Stimulated activated CD4-positive, alpha-beta T cell treated with anti-CD3 and anti-CD28 coated beads, Interleukin-4, amount 100 ng/mL, for 24 hours (primary cell): ENCODE measurements around the gene ZNF423.
"Not testable (repeated sequence)": the region's sequence is repeated elsewhere in the genome, so short reads cannot be mapped to it uniquely, and the experiment has no call there.

ENCODE experiments used
- DNase-seq: peaks from one replicate; pipeline ENCODE4 v3.0.0-alpha.2; 2020

Gene ZNF423

DNA sequence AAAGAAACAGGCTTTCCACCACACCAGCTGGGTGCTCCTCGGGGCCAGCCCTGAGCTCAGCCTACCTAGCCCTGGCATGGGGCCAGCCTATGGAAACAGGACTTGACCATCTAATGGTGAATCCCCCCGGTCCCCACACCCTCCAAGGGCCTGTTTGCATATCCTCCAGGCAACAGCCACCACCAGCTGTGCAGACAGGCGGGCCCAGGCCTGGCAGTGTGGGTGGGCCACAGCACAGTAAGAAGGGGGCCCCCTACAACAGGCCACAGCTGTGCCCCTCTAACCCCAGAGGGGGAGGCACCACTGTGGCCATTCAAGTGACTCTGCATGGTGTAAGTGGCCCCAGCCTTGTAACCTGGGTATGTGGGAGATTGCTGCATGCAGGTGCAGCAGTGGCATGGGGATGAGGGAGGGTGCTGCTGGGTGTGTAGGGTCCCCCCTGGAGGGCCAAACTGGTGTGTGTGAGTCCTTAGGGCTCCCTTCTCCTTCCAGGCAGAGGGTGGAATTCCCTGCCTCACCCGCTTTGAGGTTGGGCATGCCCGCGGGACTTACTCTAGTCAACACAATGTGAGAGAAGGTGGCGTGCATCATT is 334.1 kb downstream of the ZNF423 start:
- no peak for DNase-seq

GRCh38 chr16:49520492-49521038 is 335.3 kb downstream of the ZNF423 start:
- DNase-seq = no peak

DNA sequence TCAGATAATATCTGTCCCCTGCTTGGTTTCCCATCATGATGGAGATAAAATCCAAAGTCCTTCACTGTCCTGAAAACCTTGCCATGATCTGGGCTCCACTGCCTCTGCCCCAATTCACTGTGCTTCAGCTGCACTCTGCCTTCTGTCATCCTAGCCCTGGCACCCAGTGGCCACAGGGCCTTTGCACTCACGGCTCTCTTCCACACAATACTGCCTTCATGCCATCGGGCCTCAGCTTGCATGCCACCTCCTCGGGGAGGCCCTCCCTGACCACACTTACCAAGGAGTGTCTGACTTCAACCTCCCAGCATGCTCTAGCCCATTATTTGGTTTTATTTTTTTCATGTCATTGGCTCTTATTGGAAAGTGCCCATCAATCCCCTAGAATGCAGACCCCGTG is 336.2 kb downstream of the ZNF423 start:
- DNase-seq = no peak

DNA sequence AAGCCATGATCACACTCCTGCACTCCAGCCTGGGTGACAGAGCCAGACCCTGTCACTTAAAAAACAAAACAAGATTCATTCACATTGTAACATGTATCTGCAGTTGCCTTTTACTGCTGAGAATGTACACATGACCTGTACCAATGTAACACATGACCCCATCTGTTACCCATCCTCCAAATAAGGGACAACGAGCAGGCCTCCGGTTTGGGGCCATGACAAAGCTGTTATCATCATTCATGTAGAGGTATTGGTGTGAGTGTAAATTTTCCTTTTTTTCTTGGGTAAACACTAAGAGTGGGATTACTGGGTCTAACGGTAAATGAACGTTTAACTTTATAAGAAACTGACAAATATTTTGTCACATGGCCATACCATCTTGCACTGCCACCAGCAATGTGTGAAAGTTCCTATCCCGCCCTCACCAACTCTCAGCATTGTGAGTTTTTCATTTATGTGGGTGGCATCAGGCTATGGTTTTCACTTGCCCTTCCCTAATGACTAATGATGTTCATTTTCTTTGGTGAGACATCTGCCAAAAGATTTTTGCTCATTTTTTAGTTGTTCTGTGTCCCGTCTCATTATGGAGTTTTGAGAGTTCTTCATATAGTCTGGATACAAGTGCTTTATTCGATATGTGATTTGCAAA is 336.8 kb downstream of the ZNF423 start:
- no peak for DNase-seq

GRCh38 chr16:49516382-49517036 is 339.4 kb downstream of the ZNF423 start:
- no peak for DNase-seq

DNA sequence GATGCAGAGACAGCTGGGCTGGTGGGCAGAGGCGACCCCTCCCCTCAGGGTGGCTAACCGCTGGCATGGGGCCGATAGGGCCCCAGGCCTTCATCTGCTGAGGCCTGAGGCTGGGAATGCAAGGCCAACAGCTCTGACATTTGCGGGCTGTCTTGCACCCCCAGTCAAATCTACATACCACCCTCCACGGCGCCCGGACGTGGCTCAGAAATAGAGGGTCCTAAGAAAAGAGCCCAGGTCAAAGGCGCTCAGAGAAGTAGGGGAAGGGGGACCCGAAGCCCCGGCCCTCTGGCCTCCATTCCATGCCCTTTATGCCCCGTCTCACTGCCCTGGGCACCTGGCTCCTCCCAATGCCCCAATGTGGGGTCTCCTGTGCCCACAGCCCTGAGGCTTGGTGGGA is 340.1 kb downstream of the ZNF423 start:
- no peak for DNase-seq

GRCh38 chr16:49515016-49515565 is 340.8 kb downstream of the ZNF423 start:
- DNase-seq = no peak

DNA sequence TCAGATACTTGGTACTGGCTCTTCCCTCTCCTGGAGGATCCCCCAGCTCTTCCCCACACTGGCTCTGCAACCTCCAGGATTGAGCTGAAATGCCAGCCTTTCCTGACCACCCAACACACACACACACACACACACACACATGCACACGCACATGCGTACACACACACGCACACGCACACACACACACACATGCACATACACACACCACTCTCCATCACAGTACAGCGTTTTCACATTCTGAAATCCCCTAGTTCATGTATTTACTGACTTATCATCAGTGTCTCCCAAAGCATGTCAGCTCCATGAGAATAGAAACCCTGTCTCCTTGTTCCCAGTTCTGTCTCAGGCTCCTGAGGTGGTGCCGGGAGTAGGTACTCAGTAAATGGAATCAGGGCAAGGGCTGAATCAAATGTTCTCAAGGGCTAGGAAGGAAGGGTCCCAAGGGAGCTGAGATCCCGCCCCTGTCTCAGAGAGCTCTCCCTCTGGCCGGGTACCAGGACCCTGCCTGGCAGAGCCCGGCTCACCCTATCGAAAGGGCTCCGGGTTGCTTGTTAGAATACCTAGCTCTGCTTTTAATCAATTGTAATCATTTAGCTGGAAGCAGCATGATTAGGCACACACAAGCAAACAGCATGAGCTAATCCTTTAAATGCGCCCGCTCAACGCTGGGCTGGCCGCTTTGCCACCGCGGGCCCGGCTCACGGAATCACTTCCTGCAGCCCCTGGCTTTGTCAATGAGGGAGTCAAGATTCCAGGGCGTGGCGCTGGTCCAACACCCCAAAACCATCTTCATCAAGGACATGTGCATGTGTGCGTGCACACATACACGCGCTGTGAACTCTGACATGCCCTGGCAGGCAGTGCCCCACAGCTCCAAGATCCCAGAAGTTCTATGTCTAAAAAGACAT is 341.6 kb downstream of the ZNF423 start:
- no peak for DNase-seq

DNA sequence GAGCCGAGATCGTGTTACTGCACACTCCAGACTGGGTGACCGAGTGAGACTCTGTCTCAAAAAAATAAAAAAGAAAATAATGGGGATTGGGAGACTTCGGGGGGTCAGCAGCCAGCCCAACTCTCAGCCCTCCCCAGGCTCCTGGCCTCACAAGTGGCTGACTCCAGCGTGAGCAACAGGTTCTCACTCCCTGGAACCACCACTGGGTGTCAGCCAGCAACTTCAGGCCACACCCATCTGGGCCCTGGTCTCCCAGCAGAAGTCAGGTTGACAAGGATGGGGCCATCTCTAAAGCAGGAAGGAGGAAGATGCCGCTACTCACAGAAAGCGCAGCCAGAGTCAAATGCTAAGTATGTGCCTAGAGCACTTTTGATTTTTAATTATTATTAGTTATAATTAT is 342.9 kb downstream of the ZNF423 start:
- no peak for DNase-seq

DNA sequence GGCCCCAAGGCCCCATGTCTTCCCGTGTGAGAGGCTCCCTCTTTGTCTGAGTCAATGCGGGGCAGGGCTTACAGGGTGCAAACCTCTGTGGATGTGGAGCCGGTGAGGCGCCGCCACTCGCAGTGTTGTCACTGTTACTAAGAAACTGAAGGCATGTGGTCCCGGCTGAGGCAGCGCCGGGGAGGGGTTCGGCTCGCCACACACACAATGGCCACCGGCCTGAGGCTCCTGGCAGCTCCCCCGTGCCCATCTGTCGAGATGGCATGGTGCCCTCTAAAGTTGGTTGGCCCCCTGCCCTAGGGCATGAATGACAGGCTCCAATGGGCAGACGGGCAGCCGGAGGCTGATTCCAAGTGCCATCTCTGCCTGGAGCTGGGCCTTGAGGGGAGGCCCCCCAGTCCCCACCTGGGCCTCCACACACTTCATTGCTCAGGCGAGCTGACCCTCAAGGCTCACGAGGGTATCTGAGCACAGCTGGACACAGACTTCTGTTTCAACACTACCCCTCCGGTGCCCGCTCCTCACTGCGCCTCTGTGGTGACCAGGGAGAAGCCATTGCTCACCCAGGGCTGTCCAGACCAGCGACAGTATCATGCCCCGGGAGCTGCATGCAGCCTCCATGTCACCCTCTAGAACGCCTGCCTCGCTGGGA is 345.1 kb downstream of the ZNF423 start:
- DNase-seq = no peak

DNA sequence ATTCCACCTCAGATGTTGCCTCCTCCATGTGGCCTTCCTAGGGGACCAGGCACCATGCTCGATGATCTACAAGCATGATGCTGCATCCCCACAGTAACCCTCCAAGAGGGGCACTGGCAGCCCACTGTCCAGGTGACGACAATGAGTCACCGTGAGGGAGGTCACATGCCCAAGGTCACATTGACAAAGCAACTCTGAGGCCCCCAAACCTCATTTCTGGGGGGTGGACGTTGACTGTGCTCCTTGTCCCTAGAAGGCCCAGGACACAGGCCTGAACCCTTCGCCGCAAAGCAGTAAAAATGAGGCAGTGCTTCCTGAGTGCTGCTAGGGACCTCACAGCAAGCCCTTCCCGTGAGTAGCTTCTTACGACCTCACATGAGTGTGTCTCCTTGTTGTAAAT is 345.8 kb downstream of the ZNF423 start:
- DNase-seq = no peak

DNA sequence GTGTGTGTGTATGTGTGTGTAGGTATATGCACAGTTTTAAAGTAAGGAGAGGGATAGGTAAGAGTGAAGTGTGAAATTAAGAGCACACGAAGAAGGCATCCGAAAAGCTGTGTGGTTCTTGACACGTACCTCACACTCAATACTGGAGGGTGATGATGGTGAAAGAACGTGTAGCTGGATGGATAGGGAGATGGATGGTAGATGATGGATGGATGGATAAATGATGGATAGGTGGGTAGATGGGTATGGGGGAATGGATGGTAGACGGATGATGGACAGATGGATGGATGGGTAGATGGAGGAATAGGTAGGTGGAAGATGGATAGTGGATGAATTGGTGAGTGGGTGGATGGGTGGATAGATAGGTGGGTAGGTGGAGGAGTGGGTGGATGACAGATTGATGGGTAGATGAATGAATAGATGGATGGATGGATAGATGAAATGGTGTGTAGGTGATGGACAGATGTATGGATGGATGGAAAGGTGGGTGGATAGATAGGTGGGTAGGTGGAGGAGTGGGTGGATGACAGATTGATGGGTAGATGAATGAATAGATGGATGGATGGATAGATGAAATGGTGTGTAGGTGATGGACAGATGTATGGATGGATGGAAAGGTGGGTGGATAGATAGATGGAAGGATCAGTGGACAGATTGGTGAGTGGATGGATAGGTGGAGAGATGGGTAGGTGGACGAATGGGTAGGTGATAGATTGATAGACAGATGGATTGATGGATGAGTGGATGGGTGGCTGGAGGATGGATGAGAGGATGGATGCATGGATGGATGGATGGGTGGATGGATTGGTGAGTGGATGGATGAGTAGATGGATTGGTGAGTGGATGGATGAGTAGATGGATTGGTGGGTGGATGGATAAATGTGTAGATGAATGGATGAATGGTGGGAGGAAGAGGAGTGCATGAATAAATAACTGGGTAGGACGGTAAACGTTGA is 349.6 kb downstream of the ZNF423 start:
- DNase-seq = not testable (repeated sequence)

- DNase-seq = no peak
Observed at GRCh38 chr16:49505556-49505955, 350.4 kb downstream of the ZNF423 start.

- no peak for DNase-seq
Observed at GRCh38 chr16:49504626-49505025, 351.3 kb downstream of the ZNF423 start.

DNA sequence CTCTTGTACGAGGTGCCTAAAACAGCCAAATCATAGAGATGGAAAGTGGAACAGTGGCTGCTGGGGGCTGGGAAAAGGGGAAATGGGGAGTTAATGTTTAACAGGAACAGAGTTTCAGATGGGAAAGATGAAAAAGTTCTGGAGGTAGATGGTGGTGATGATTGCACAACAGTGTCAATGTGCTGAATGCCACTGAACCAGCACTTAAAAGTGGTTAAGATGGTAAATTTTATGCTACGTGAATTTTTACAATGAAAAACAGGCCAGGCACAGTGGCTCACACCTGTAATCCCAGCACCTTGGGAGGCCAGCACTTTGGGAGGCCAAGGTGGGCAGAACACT is 351.9 kb downstream of the ZNF423 start:
- no peak for DNase-seq

GRCh38 chr16:49503256-49504022 is 352.5 kb downstream of the ZNF423 start:
- DNase-seq = no peak

DNA sequence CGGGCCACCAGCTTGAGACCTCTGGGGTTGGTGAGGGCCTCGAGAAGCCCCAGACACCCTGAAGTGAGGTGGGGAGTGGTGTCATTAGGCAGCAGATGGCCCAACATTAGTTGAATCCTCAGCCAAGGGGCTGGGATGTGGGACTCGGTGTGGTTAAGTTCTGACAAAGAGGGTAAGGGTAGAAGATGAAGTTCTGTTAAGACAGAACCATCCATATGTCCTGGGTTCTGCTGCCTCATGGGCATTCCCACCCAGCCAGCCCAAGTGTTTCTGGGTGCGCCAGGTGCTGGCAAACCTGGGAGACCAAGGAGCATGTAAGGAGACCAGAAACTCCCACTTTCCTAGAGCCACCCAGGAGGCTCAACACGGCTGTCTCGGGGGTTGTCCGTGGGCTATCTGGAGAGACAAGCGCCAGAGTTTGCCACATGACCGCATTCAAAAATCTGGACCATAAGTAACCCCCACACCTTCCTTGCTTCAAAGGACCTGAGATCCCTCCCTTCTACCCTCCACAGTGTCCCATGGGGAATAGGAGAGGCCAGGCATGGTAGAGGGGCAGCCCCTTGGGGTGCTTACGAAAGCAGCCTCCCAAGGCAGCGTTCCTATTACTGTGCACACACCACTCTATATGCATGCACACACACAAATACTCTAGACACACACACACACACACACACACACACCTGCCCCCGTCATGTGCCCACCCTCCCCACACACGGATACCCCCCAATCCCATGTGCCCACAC is 353.6 kb downstream of the ZNF423 start:
- no peak for DNase-seq

GRCh38 chr16:49499869-49500610 is 355.9 kb downstream of the ZNF423 start:
- no peak for DNase-seq

GRCh38 chr16:49499414-49499785 is 356.5 kb downstream of the ZNF423 start:
- DNase-seq = no peak
